Erythroblast (primary cell): ENCODE results near the gene ID2.

Source experiments
- GATA1 ChIP-seq: IDR thresholded peaks from 2 replicates; pipeline ENCODE4 v1.6.1; 2011; ENCODE audit warnings: low read depth, mild to moderate bottlenecking, control low read depth, low read length, moderate library complexity
- POLR2A ChIP-seq: IDR thresholded peaks from 2 replicates; pipeline ENCODE4 v1.6.1; 2011; ENCODE audit warnings: mild to moderate bottlenecking, low read length

DNA sequence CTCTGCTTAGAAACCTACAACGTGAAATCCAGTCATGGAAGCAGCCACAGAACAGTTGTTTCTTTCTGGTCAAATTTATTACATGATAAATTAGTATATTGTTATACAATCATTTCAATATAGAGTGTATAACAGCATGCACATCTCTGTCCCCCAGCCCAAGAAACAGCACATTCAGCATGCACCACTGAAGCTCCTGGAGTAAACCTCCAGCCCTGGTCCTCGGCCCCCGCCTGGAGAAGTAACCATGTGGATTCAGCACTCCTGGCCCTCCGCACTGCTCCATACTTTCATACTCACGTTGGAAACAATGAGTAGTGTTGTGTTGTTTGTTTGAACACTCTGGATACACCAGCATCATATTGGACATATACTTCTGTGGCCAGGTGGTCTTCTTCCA lies 15.3 kb upstream of the ID2 start:
- no peak for TF ChIP-seq POLR2A
- no peak for TF ChIP-seq GATA1
